H9 (cell line): Measurements from ENCODE around the gene GLB1L3. TPM values are rescaled to one million over a fixed set of nuclear protein-coding genes. Genes with fewer than 3 reads are reported as not detected.

Experiments used
- DNase-seq: peaks from one replicate; pipeline ENCODE4 v3.0.0-alpha.2; 2017
- H2AFZ ChIP-seq: one replicate; pipeline ENCODE4 v1.6.1; 2013; ENCODE audit warnings: mild to moderate bottlenecking, low read length, control low read depth, moderate library complexity
- H2AK5ac ChIP-seq: 2 replicates; pipeline ENCODE4 v1.6.1; 2013; ENCODE audit warnings: low read length, control low read depth, mixed read lengths; ENCODE audit not compliant: insufficient read length
- H2BK120ac ChIP-seq: one replicate; pipeline ENCODE4 v1.6.1; 2013; ENCODE audit warnings: low read depth, mild to moderate bottlenecking, low read length, control low read depth, inconsistent platforms; ENCODE audit not compliant: poor library complexity, severe bottlenecking
- H2BK12ac ChIP-seq: 2 replicates; pipeline ENCODE4 v1.6.1; 2013; ENCODE audit warnings: low read length, control low read depth, mixed read lengths, low read depth; ENCODE audit not compliant: insufficient read length
- H2BK15ac ChIP-seq: 2 replicates; pipeline ENCODE4 v1.6.1; 2013; ENCODE audit warnings: low read depth, low read length, control low read depth
- H2BK20ac ChIP-seq: one replicate; pipeline ENCODE4 v1.6.1; 2013; ENCODE audit warnings: low read depth, mild to moderate bottlenecking, low read length, control low read depth, inconsistent platforms; ENCODE audit not compliant: poor library complexity, severe bottlenecking
- H2BK5ac ChIP-seq: 2 replicates; pipeline ENCODE4 v1.6.1; 2013; ENCODE audit warnings: low read length, control low read depth, mixed read lengths; ENCODE audit not compliant: insufficient read length
- H3K14ac ChIP-seq: 2 replicates; pipeline ENCODE4 v1.6.1; 2013; ENCODE audit warnings: low read length, control low read depth; ENCODE audit not compliant: insufficient read depth
- H3K18ac ChIP-seq: 2 replicates; pipeline ENCODE4 v1.6.1; 2013; ENCODE audit warnings: low read depth, mild to moderate bottlenecking, mixed read lengths, low read length, control low read depth; ENCODE audit not compliant: insufficient read length
- H3K23ac ChIP-seq: 2 replicates; pipeline ENCODE4 v1.6.1; 2013; ENCODE audit warnings: low read length, control low read depth, mixed read lengths, low read depth; ENCODE audit not compliant: insufficient read length
- H3K23me2 ChIP-seq: 2 replicates; pipeline ENCODE4 v1.6.1; 2013; ENCODE audit warnings: low read depth, mild to moderate bottlenecking, mixed read lengths, low read length, control low read depth; ENCODE audit not compliant: insufficient read length, poor library complexity, severe bottlenecking
- H3K27ac ChIP-seq: 2 replicates; pipeline ENCODE4 v1.5.1; 2013; ENCODE audit warnings: low read length, control low read depth, mixed read lengths, low read depth; ENCODE audit not compliant: insufficient read length
- H3K27me3 ChIP-seq: 2 replicates; pipeline ENCODE4 v1.6.1; 2013; ENCODE audit warnings: low read length, control low read depth, inconsistent platforms; ENCODE audit not compliant: insufficient read depth
- H3K4ac ChIP-seq: 2 replicates; pipeline ENCODE4 v1.6.1; 2013; ENCODE audit warnings: low read depth, mild to moderate bottlenecking, control low read depth, inconsistent platforms, low read length, moderate library complexity
- H3K4me1 ChIP-seq: 2 replicates; pipeline ENCODE4 v1.6.1; 2013; ENCODE audit warnings: low read length, control low read depth, inconsistent platforms; ENCODE audit not compliant: insufficient read depth
- H3K4me2 ChIP-seq: 2 replicates; pipeline ENCODE4 v1.6.1; 2013; ENCODE audit warnings: low read length, control low read depth, mixed read lengths; ENCODE audit not compliant: insufficient read length, insufficient read depth
- H3K56ac ChIP-seq: 2 replicates; pipeline ENCODE4 v1.6.1; 2013; ENCODE audit warnings: low read depth, mild to moderate bottlenecking, mixed read lengths, low read length, control low read depth; ENCODE audit not compliant: insufficient read length
- H3K79me1 ChIP-seq: 2 replicates; pipeline ENCODE4 v1.6.1; 2013; ENCODE audit warnings: low read depth, mild to moderate bottlenecking, moderate library complexity, low read length, control low read depth, inconsistent platforms; ENCODE audit not compliant: insufficient read depth, poor library complexity, severe bottlenecking
- H3K79me2 ChIP-seq: 2 replicates; pipeline ENCODE4 v1.6.1; 2013; ENCODE audit warnings: low read length, control low read depth, inconsistent platforms; ENCODE audit not compliant: insufficient read depth
- H3K9ac ChIP-seq: 2 replicates; pipeline ENCODE4 v1.6.1; 2013; ENCODE audit warnings: low read length, control low read depth, mixed read lengths; ENCODE audit not compliant: insufficient read length; ENCODE audit errors: extremely low read depth
- H3K9me3 ChIP-seq: one replicate; pipeline ENCODE4 v1.6.1; 2013; ENCODE audit warnings: low read depth, low read length, inconsistent platforms; ENCODE audit not compliant: control insufficient read depth
- H3T11ph ChIP-seq: one replicate; pipeline ENCODE4 v1.6.1; 2013; ENCODE audit warnings: mild to moderate bottlenecking, low read length, control low read depth, inconsistent platforms
- H4K20me1 ChIP-seq: one replicate; pipeline ENCODE4 v1.6.1; 2013; ENCODE audit not compliant: control insufficient read depth, insufficient read length, insufficient read depth
- H4K5ac ChIP-seq: 2 replicates; pipeline ENCODE4 v1.6.1; 2013; ENCODE audit warnings: low read depth, mild to moderate bottlenecking, mixed read lengths, low read length, control low read depth; ENCODE audit not compliant: insufficient read length
- H4K8ac ChIP-seq: replicated peaks from 2 replicates; pipeline ENCODE4 v1.6.1; 2013; ENCODE audit warnings: low read length, control low read depth, mixed read lengths, low read depth; ENCODE audit not compliant: insufficient read length
- H4K91ac ChIP-seq: 2 replicates; pipeline ENCODE4 v1.6.1; 2013; ENCODE audit warnings: low read depth, mild to moderate bottlenecking, moderate library complexity, mixed read lengths, low read length, control low read depth; ENCODE audit not compliant: insufficient read length
- H3K27ac Mint-ChIP-seq, 3 experiments: 2 replicates in 2 of 3; 3 replicates in 1 of 3; pipeline ENCODE4 v1.8.0; 2020 to 2021; ENCODE audit warnings: mixed read lengths in 3 of 3, mild to moderate bottlenecking in 1 of 3, moderate library complexity in 1 of 3
- H3K27me3 Mint-ChIP-seq: 2 replicates; pipeline ENCODE4 v1.8.0; 2021; ENCODE audit warnings: low read depth, mild to moderate bottlenecking, moderate library complexity, mixed read lengths
- H3K36me3 Mint-ChIP-seq, 3 experiments: 2 replicates in 2 of 3; 3 replicates in 1 of 3; pipeline ENCODE4 v1.8.0; 2020 to 2021; ENCODE audit warnings: low read depth in 3 of 3, mixed read lengths in 3 of 3; ENCODE audit not compliant: insufficient read depth in 1 of 3
- H3K4me1 Mint-ChIP-seq, 2 experiments: 2 replicates each; pipeline ENCODE4 v1.8.0; 2020; ENCODE audit warnings: mixed read lengths in 2 of 2
- H3K4me3 Mint-ChIP-seq, 2 experiments: 2 replicates in 1 of 2; 3 replicates in 1 of 2; pipeline ENCODE4 v1.8.0; 2020 to 2021; ENCODE audit warnings: mild to moderate bottlenecking in 2 of 2, mixed read lengths in 2 of 2, moderate library complexity in 1 of 2
- H3K9me3 Mint-ChIP-seq, 2 experiments: 2 replicates in 1 of 2; 3 replicates in 1 of 2; pipeline ENCODE4 v1.8.0; 2020; ENCODE audit warnings: mild to moderate bottlenecking in 2 of 2, mixed read lengths in 2 of 2, moderate library complexity in 1 of 2
- WGBS: extraction: QIAGEN DNeasy Blood & Tissue Kit; methylation state at CpG from one replicate; pipeline ENCODE4 v1.1.7; 2013; ENCODE audit warnings: missing lambda C conversion rate, low lambda C conversion rate, mixed read lengths; ENCODE audit not compliant: insufficient read length; ENCODE audit errors: extremely low coverage; 5-methylcytosine and 5-hydroxymethylcytosine counted together
- total RNA-seq: library from RNA; stranded (reverse); gene quantifications from 2 replicates; pipeline ENCODE4 v1.2.1, GENCODE V29; 2021
- TF ChIP-seq, protein P1 (sequence below): fragments of 200-600 bp; sonication (generic); conservative IDR thresholded peaks from 3 replicates; pipeline ENCODE4 v1.8.0; 2021; ENCODE audit warnings: antibody characterized with exemption, mild to moderate bottlenecking

GLB1L3 gene
- total RNA-seq, 1 experiment from 2014 or later = 11.2 TPM

DNA sequence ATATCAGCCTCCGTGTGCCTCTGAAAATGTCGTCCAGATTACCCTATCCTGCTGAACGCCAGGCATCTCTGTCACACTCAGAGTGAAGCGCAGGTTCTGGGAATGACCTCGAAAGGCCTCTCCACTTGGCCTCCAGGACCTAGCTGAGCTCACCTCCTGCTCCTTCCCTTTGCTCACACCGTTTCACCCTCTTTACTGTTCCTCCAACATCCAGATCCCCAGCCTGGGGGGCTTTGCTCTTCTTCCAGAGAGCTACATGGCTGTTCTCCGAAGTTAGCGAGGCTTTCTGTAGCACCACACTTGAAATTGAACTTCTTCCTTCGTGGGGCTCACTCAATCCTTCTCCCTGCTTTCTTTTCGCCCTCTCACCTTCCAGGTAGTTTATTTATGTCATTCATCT lies 83.5 kb downstream of the GLB1L3 start:
- Histone ChIP-seq H3K79me1 (no peaks in the 10 kb centered on the region), H3T11ph (no peak overlapping the region), H4K91ac (no peak overlapping the region), H4K5ac (no peak overlapping the region), H3K18ac (peak overlapping the region; percentile 3), H3K14ac (no peak overlapping the region), H3K4me2 (no peak overlapping the region), H3K23ac (no peak overlapping the region), H2BK15ac (no peak overlapping the region), H2BK120ac (no peak overlapping the region), H3K27me3 (peaks cover 3% of the 10 kb centered on the region; the same call in 1 of the 2 replicates), H2BK5ac (no peak overlapping the region), H3K9me3 (no peaks in the 10 kb centered on the region), H3K27ac (no peak overlapping the region), H3K9ac (no peak overlapping the region), H2BK12ac (no peak overlapping the region), H2AK5ac (no peak overlapping the region), H4K20me1 (no peaks in the 10 kb centered on the region), H2BK20ac (no peak overlapping the region), H3K79me2 (no peaks in the 10 kb centered on the region), H3K4me1 (no peaks in the 10 kb centered on the region), H3K23me2 (no peaks in the 10 kb centered on the region), H3K56ac (no peak overlapping the region), H4K8ac (no peak overlapping the region), H2AFZ (no peak overlapping the region), H3K4ac (no peak overlapping the region)
- DNase-seq = no peak
- no peaks in the 10 kb centered on the region for H3K9me3 Mint-ChIP-seq
- peaks cover 35% of the 10 kb centered on the region for H3K27me3 Mint-ChIP-seq
- no peak overlapping the region for H3K4me3 Mint-ChIP-seq
- H3K36me3 Mint-ChIP-seq = no peaks in the 10 kb centered on the region; a peak in 1 of 7 replicates
- TF ChIP-seq, protein P1, sequence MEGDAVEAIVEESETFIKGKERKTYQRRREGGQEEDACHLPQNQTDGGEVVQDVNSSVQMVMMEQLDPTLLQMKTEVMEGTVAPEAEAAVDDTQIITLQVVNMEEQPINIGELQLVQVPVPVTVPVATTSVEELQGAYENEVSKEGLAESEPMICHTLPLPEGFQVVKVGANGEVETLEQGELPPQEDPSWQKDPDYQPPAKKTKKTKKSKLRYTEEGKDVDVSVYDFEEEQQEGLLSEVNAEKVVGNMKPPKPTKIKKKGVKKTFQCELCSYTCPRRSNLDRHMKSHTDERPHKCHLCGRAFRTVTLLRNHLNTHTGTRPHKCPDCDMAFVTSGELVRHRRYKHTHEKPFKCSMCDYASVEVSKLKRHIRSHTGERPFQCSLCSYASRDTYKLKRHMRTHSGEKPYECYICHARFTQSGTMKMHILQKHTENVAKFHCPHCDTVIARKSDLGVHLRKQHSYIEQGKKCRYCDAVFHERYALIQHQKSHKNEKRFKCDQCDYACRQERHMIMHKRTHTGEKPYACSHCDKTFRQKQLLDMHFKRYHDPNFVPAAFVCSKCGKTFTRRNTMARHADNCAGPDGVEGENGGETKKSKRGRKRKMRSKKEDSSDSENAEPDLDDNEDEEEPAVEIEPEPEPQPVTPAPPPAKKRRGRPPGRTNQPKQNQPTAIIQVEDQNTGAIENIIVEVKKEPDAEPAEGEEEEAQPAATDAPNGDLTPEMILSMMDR = no peak
- peak overlapping the region in 2 of 3 experiments; percentile 46 to 76; a peak in 2 of 7 replicates for H3K27ac Mint-ChIP-seq
- WGBS = no CpG with 5 or more reads among the region's 10 CpGs
- peaks cover 7 to 8% of the 10 kb centered on the region in 2 experiments for H3K4me1 Mint-ChIP-seq
